ENCODE measurements around the gene RAB11FIP3.

RAB11FIP3 gene

DNA sequence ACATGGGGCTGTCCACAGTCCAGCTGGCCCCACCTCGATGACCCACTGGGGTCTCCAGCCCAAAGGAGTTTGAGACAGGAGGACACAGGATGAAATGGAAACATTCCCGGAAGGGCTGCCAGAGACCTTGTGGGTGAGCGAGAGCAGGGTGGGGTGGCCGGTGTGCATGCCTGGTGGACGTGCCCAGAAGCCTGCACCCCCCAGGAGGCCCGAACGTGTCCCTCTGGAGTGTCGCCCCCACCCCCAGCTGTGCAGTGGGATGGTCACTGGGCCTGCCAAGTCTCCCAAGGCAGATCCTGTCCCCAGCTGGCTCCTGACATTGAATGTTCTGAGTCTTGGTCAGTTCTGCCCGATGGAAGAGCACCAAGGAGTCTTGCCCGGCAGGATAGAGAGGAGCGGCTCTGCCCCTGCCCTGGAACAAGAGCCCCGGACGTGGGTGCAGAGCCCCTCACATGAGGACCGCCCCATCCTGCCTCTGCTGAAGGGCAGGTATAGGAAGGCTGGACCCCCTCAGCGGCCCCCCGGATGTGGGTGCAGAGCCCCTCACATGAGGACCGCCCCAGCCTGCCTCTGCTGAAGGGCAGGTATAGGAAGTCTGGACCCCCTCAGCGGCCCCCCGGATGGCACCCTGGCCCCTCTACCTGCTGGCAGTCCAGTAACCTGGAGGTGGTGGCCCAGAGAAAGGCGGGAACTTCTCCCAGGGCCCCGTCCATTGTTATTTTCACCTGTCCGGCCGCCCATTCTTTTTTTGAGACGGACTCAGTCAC, 99.0 kb downstream of the RAB11FIP3 start:
- H3K27me3 ChIP-seq (replicated peaks; ENCODE audit: insufficient read depth, low read length) = no peaks in the 10 kb centered on the region
- H3K27ac ChIP-seq (ENCODE audit: low read length) = no peak overlapping the region
- no peaks in the 10 kb centered on the region for H3K9me3 ChIP-seq (replicated peaks; ENCODE audit: insufficient read depth, low read length)
- H3K36me3 ChIP-seq (replicated peaks; ENCODE audit: insufficient read depth, low read length) = no peaks in the 10 kb centered on the region
- H3K4me1 ChIP-seq (ENCODE audit: low read length) = peaks cover 5% of the 10 kb centered on the region; the same call in 1 of the 2 replicates
- no peaks in the 10 kb centered on the region for H3K9me2 ChIP-seq (replicated peaks; ENCODE audit: insufficient read depth, low read length)
- DNase-seq = no peak
- H4K20me1 ChIP-seq (ENCODE audit: insufficient read depth, low read length) = peaks cover 4% of the 10 kb centered on the region; the same call in 1 of the 2 replicates
- H3K79me2 ChIP-seq (ENCODE audit: low read length) = peaks cover 37% of the 10 kb centered on the region
- no peak overlapping the region for H3K4me3 ChIP-seq (ENCODE audit: low read length)
- H3K9ac ChIP-seq (ENCODE audit: low read length) = no peak overlapping the region
- H3F3A ChIP-seq (ENCODE audit: insufficient read depth, low read length) = no peaks in the 10 kb centered on the region
- H2AFZ ChIP-seq (ENCODE audit: low read length) = no peak overlapping the region
- no peak overlapping the region for H3K4me2 ChIP-seq (ENCODE audit: low read depth, low read length)
- no peak for TF ChIP-seq EZH2phosphoT487 (IDR thresholded peaks at IDR 0.05; ENCODE audit: low read length)
- TF ChIP-seq, protein P1, sequence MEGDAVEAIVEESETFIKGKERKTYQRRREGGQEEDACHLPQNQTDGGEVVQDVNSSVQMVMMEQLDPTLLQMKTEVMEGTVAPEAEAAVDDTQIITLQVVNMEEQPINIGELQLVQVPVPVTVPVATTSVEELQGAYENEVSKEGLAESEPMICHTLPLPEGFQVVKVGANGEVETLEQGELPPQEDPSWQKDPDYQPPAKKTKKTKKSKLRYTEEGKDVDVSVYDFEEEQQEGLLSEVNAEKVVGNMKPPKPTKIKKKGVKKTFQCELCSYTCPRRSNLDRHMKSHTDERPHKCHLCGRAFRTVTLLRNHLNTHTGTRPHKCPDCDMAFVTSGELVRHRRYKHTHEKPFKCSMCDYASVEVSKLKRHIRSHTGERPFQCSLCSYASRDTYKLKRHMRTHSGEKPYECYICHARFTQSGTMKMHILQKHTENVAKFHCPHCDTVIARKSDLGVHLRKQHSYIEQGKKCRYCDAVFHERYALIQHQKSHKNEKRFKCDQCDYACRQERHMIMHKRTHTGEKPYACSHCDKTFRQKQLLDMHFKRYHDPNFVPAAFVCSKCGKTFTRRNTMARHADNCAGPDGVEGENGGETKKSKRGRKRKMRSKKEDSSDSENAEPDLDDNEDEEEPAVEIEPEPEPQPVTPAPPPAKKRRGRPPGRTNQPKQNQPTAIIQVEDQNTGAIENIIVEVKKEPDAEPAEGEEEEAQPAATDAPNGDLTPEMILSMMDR (IDR thresholded peaks at IDR 0.05; ENCODE audit: low read length) = no peak
- TF ChIP-seq EZH2 (optimal IDR thresholded peaks at IDR 0.05; ENCODE audit: low read depth, low read length) = no peak

DNA sequence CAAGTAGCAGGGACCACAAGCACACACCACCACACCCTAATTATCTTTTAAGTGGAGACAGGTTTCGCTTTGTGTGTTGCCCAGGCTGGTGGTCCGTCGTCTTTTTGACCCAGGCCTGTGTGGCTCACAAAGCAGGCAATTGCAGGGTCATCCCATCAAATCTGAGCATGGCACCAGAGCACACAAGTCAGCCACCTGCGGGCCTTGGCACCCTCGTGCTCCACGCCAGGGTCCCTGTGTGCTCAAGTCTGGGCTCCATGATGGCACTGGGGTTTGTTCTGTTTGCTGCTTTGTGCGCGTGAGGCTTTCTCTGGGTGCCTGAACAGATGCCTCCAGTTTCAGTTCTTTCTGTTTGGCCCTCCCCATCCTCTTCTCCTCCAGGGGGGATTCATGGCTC, 99.7 kb downstream of the RAB11FIP3 start:
- no peak for DNase-seq
- no peak overlapping the region for H3K9ac ChIP-seq (ENCODE audit: low read length)
- H3K27ac ChIP-seq (ENCODE audit: low read length) = no peak overlapping the region
- peaks cover 6% of the 10 kb centered on the region; the same call in 1 of the 2 replicates for H4K20me1 ChIP-seq (ENCODE audit: insufficient read depth, low read length)
- H3K79me2 ChIP-seq (ENCODE audit: low read length) = peaks cover 43% of the 10 kb centered on the region
- peaks cover 5% of the 10 kb centered on the region; the same call in 1 of the 2 replicates for H3K4me1 ChIP-seq (ENCODE audit: low read length)
- no peaks in the 10 kb centered on the region for H3K9me2 ChIP-seq (replicated peaks; ENCODE audit: insufficient read depth, low read length)
- no peaks in the 10 kb centered on the region for H3K36me3 ChIP-seq (replicated peaks; ENCODE audit: insufficient read depth, low read length)
- no peak overlapping the region for H2AFZ ChIP-seq (ENCODE audit: low read length)
- no peaks in the 10 kb centered on the region for H3F3A ChIP-seq (ENCODE audit: insufficient read depth, low read length)
- no peak overlapping the region for H3K4me2 ChIP-seq (ENCODE audit: low read depth, low read length)
- no peak overlapping the region for H3K4me3 ChIP-seq (ENCODE audit: low read length)
- no peaks in the 10 kb centered on the region for H3K27me3 ChIP-seq (replicated peaks; ENCODE audit: insufficient read depth, low read length)
- TF ChIP-seq EZH2phosphoT487 (IDR thresholded peaks at IDR 0.05; ENCODE audit: low read length) (no peak), EZH2 (optimal IDR thresholded peaks at IDR 0.05; ENCODE audit: low read depth, low read length) (no peak)
- TF ChIP-seq, protein P1 (IDR thresholded peaks at IDR 0.05; ENCODE audit: low read length) = no peak
- no peaks in the 10 kb centered on the region for H3K9me3 ChIP-seq (replicated peaks; ENCODE audit: insufficient read depth, low read length)

DNA sequence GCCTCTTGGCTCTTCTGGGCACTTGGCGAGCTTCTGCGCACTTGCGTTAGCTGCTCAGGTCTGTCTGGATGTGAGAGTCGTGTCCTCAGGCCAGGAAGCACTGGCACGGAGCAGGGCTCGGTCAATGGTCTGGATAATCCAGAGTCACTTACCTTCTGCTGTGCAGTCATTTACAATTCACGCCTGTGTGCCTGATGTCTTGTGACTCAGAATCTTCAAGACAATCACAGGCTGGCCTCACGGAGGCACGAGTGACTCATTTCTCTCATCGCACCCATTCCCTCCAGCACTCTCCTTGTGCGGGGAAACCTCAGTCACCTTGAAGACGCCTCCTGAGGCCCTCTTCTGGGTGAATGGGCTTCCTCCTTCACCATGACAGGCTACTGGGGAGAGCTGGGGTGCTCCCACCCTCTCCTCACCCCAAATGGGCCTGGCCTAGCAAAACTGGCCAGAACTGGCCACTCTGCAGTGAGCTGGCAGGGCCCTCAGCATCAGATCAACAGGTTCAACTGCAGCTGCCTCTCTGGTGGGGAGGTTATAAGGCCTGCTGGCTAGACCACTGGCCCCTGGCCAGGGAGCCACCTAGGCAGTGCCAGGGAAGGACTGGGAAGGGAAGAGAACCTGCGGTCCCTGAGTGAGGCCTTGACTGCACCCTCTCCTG, 100.2 kb downstream of the RAB11FIP3 start:
- H3K27me3 ChIP-seq (replicated peaks; ENCODE audit: insufficient read depth, low read length) = no peaks in the 10 kb centered on the region
- no peak overlapping the region for H3K27ac ChIP-seq (ENCODE audit: low read length)
- H3K79me2 ChIP-seq (ENCODE audit: low read length) = peaks cover 49% of the 10 kb centered on the region
- H3K9me2 ChIP-seq (replicated peaks; ENCODE audit: insufficient read depth, low read length) = no peaks in the 10 kb centered on the region
- H3F3A ChIP-seq (ENCODE audit: insufficient read depth, low read length) = no peaks in the 10 kb centered on the region
- DNase-seq = no peak
- no peak overlapping the region; the same call in 1 of the 2 replicates for H3K9ac ChIP-seq (ENCODE audit: low read length)
- no peak overlapping the region; the same call in 1 of the 2 replicates for H3K4me3 ChIP-seq (ENCODE audit: low read length)
- peaks cover 6% of the 10 kb centered on the region; the same call in 1 of the 2 replicates for H4K20me1 ChIP-seq (ENCODE audit: insufficient read depth, low read length)
- H3K36me3 ChIP-seq (replicated peaks; ENCODE audit: insufficient read depth, low read length) = no peaks in the 10 kb centered on the region
- peak overlapping the region; percentile 98; the same call in 1 of the 2 replicates for H3K4me2 ChIP-seq (ENCODE audit: low read depth, low read length)
- no peak overlapping the region for H2AFZ ChIP-seq (ENCODE audit: low read length)
- TF ChIP-seq EZH2 (optimal IDR thresholded peaks at IDR 0.05; ENCODE audit: low read depth, low read length) (no peak), EZH2phosphoT487 (IDR thresholded peaks at IDR 0.05; ENCODE audit: low read length) (no peak)
- TF ChIP-seq, protein P1 (IDR thresholded peaks at IDR 0.05; ENCODE audit: low read length) = no peak
- H3K9me3 ChIP-seq (replicated peaks; ENCODE audit: insufficient read depth, low read length) = no peaks in the 10 kb centered on the region
- H3K4me1 ChIP-seq (ENCODE audit: low read length) = peaks cover 5% of the 10 kb centered on the region; the same call in 1 of the 2 replicates
